Measurements from ENCODE around the gene OR10A2. TPM values are rescaled to one million over a fixed set of nuclear protein-coding genes. Genes with fewer than 3 reads are reported as not detected.
"Not testable (repeated sequence)": the region's sequence is repeated elsewhere in the genome, so short reads cannot be mapped to it uniquely, and the experiment has no call there.

Gene OR10A2
- total RNA-seq, 1 experiment from 2014 or later = not detected

DNA sequence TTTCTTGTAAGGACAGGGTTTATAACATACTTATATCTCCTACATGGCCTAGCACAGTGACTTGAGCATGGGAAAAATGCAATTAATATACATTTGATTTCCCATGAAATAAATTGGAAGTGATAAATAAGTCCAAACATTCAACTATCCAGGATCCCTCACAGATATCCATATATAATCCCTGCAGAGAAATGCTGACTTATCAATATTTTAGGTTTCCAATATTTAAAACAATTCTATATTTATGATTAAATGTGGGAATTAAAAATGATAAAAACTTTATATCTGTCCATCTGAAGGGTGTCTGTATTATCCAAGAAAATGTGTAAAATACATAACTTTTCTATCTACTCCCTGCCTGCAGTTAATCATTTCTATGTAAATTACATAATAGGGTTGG is 19.9 kb downstream of the OR10A2 start:
- H3K56ac ChIP-seq (ENCODE audit: insufficient read length, low read depth, low read length) = no peak overlapping the region
- Mint-ChIP-seq H3K36me3 (ENCODE audit: insufficient read depth in 1 of 3, low read depth in 3 of 3) (no peaks in the 10 kb centered on the region), H3K4me3 (no peak overlapping the region), H3K27ac (no peak overlapping the region), H3K27me3 (ENCODE audit: low read depth) (no peaks in the 10 kb centered on the region), H3K9me3 (no peaks in the 10 kb centered on the region; a peak in 1 of 5 replicates), H3K4me1 (no peaks in the 10 kb centered on the region)
- no peak overlapping the region for H3K14ac ChIP-seq (ENCODE audit: insufficient read depth, low read length)
- H3K9me3 ChIP-seq (ENCODE audit: control insufficient read depth, low read depth, low read length) = no peaks in the 10 kb centered on the region
- H3K18ac ChIP-seq (ENCODE audit: insufficient read length, low read depth, low read length) = no peak overlapping the region
- H2AFZ ChIP-seq (ENCODE audit: low read length) = no peak overlapping the region
- no peak overlapping the region for H3K4me2 ChIP-seq (ENCODE audit: insufficient read depth, insufficient read length, low read length)
- H4K20me1 ChIP-seq (ENCODE audit: control insufficient read depth, insufficient read depth, insufficient read length) = no peaks in the 10 kb centered on the region
- H2BK15ac ChIP-seq (ENCODE audit: low read depth, low read length) = no peak overlapping the region
- DNase-seq = no peak
- H3K23ac ChIP-seq (ENCODE audit: insufficient read length, low read depth, low read length) = no peak overlapping the region
- H4K5ac ChIP-seq (ENCODE audit: insufficient read length, low read depth, low read length) = no peak overlapping the region
- no peaks in the 10 kb centered on the region for H3K27me3 ChIP-seq (ENCODE audit: insufficient read depth, low read length)
- no peaks in the 10 kb centered on the region for H3K79me1 ChIP-seq (ENCODE audit: insufficient read depth, low read depth, low read length, poor library complexity, severe bottlenecking)
- no peak overlapping the region for H2BK12ac ChIP-seq (ENCODE audit: insufficient read length, low read depth, low read length)
- no peak overlapping the region for H4K8ac ChIP-seq (replicated peaks; ENCODE audit: insufficient read length, low read depth, low read length)
- H4K91ac ChIP-seq (ENCODE audit: insufficient read length, low read depth, low read length) = no peak overlapping the region
- no peaks in the 10 kb centered on the region for H3K4me1 ChIP-seq (ENCODE audit: insufficient read depth, low read length)
- H3K23me2 ChIP-seq (ENCODE audit: insufficient read length, low read depth, low read length, poor library complexity, severe bottlenecking) = no peaks in the 10 kb centered on the region
- TF ChIP-seq, protein P1, sequence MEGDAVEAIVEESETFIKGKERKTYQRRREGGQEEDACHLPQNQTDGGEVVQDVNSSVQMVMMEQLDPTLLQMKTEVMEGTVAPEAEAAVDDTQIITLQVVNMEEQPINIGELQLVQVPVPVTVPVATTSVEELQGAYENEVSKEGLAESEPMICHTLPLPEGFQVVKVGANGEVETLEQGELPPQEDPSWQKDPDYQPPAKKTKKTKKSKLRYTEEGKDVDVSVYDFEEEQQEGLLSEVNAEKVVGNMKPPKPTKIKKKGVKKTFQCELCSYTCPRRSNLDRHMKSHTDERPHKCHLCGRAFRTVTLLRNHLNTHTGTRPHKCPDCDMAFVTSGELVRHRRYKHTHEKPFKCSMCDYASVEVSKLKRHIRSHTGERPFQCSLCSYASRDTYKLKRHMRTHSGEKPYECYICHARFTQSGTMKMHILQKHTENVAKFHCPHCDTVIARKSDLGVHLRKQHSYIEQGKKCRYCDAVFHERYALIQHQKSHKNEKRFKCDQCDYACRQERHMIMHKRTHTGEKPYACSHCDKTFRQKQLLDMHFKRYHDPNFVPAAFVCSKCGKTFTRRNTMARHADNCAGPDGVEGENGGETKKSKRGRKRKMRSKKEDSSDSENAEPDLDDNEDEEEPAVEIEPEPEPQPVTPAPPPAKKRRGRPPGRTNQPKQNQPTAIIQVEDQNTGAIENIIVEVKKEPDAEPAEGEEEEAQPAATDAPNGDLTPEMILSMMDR (conservative IDR thresholded peaks at IDR 0.05) = no peak
- H3K4ac ChIP-seq (ENCODE audit: low read depth, low read length) = no peak overlapping the region
- H3K79me2 ChIP-seq (ENCODE audit: insufficient read depth, low read length) = no peaks in the 10 kb centered on the region
- H3K27ac ChIP-seq (ENCODE audit: insufficient read length, low read depth, low read length) = no peak overlapping the region
- H2BK5ac ChIP-seq (ENCODE audit: insufficient read length, low read length) = no peak overlapping the region
- H2BK20ac ChIP-seq (ENCODE audit: low read depth, low read length, poor library complexity, severe bottlenecking) = no peak overlapping the region
- H3K9ac ChIP-seq (ENCODE audit: extremely low read depth, insufficient read length, low read length) = no peak overlapping the region
- H2AK5ac ChIP-seq (ENCODE audit: insufficient read length, low read length) = no peak overlapping the region
- H3T11ph ChIP-seq (ENCODE audit: low read length) = no peak overlapping the region
- H2BK120ac ChIP-seq (ENCODE audit: low read depth, low read length, poor library complexity, severe bottlenecking) = no peak overlapping the region

DNA sequence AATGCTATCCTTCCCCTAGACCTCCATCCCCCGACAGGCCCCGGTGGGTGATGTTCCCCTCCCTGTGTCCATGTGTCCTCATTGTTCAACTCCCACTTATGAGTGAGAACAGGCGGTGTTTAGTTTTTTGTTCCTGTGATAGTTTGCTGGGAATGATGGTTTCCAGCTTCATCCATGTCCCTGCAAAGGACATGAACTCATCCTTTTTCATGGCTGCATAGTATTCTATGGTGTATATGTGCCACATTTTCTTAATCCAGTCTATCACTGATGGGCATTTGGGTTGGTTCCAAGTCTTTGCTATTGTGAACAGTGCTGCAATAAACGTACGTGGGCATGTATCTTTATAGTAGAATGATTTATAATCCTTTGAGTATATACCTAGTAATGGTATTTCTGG is 24.9 kb downstream of the OR10A2 start:
- H3K79me2 ChIP-seq (ENCODE audit: insufficient read depth, low read length); H3K9me3 ChIP-seq (ENCODE audit: control insufficient read depth, low read depth, low read length); H3K9ac ChIP-seq (ENCODE audit: extremely low read depth, insufficient read length, low read length); H2BK120ac ChIP-seq (ENCODE audit: low read depth, low read length, poor library complexity, severe bottlenecking); H3K79me1 ChIP-seq (ENCODE audit: insufficient read depth, low read depth, low read length, poor library complexity, severe bottlenecking); H4K91ac ChIP-seq (ENCODE audit: insufficient read length, low read depth, low read length); H3K4ac ChIP-seq (ENCODE audit: low read depth, low read length); H3K23ac ChIP-seq (ENCODE audit: insufficient read length, low read depth, low read length); H4K5ac ChIP-seq (ENCODE audit: insufficient read length, low read depth, low read length); H3K27ac ChIP-seq (ENCODE audit: insufficient read length, low read depth, low read length); H3K27me3 Mint-ChIP-seq (ENCODE audit: low read depth); H3K36me3 Mint-ChIP-seq (ENCODE audit: insufficient read depth in 1 of 3, low read depth in 3 of 3); H3K14ac ChIP-seq (ENCODE audit: insufficient read depth, low read length); H3K9me3 Mint-ChIP-seq; H3K27ac Mint-ChIP-seq; H3K4me1 ChIP-seq (ENCODE audit: insufficient read depth, low read length); H3K4me2 ChIP-seq (ENCODE audit: insufficient read depth, insufficient read length, low read length); H2BK5ac ChIP-seq (ENCODE audit: insufficient read length, low read length); H3K18ac ChIP-seq (ENCODE audit: insufficient read length, low read depth, low read length); H2AK5ac ChIP-seq (ENCODE audit: insufficient read length, low read length); H3K4me3 Mint-ChIP-seq; H3K23me2 ChIP-seq (ENCODE audit: insufficient read length, low read depth, low read length, poor library complexity, severe bottlenecking); H3K27me3 ChIP-seq (ENCODE audit: insufficient read depth, low read length); H4K8ac ChIP-seq (replicated peaks; ENCODE audit: insufficient read length, low read depth, low read length); DNase-seq; H3K56ac ChIP-seq (ENCODE audit: insufficient read length, low read depth, low read length); H3K4me1 Mint-ChIP-seq; H2BK12ac ChIP-seq (ENCODE audit: insufficient read length, low read depth, low read length); H3T11ph ChIP-seq (ENCODE audit: low read length); H2BK15ac ChIP-seq (ENCODE audit: low read depth, low read length); H2AFZ ChIP-seq (ENCODE audit: low read length); H4K20me1 ChIP-seq (ENCODE audit: control insufficient read depth, insufficient read depth, insufficient read length); H2BK20ac ChIP-seq (ENCODE audit: low read depth, low read length, poor library complexity, severe bottlenecking): not testable (repeated sequence)
- WGBS (ENCODE audit: extremely low coverage, insufficient read length, low lambda C conversion rate) = no CpG with 5 or more reads among the region's 5 CpGs
